HG03439 (cell line): Measurements from ENCODE around the gene KLHL33.
"Not testable (repeated sequence)": the region's sequence is repeated elsewhere in the genome, so short reads cannot be mapped to it uniquely, and the experiment has no call there.

Experiments used
- ATAC-seq: cut with Tn5 transposase; IDR thresholded peaks from one replicate; pipeline ENCODE4 v1.9.1; 2021; ENCODE audit warnings: mild to moderate bottlenecking, moderate library complexity; ENCODE audit not compliant: unreplicated experiment

Gene KLHL33

DNA sequence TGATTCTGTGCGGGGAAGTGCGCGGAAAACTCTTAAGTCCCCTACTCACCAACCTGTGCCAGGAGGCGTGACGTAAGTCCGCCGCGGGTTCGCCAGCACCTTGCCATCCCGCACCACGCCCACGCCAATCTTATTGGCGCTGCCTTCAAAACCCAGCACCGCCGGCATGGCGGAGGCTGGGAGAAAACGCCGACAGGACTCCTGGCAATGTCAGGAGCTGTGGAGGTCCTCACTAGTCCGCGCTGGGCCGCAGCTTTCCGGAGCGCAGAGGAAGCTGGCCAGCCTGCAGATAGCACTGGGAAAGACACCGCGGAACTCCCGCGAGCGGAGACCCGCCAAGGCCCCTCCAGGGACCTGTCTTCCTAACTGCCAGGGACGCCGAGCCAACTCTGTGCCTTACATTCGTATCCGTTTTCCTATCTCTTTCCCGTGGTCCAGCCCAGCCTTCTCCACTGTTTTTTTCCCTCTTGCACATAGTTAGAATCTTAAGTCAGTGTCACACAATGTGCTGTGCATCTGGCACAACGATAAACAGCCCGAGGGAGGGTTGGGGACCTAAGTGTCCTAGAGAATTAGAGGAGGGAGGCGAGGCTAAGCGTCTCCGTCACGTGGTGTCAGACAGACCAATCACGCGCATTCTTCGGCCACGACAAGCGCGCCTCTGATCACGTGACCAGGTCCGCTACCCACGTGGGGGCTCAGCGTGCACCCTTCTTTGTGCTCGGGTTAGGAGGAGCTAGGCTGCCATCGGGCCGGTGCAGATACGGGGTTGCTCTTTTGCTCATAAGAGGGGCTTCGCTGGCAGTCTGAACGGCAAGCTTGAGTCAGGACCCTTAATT is 18.8 kb upstream of the KLHL33 start, which contains the start of the genes APEX1 and OSGEP:
Gene APEX1 (plus strand): TSS at position 711 of the 839 bp plus-strand sequence. CDS start 420 bp downstream, outside the sequence.
Gene OSGEP (minus strand): TSS at position 297 of the 839 bp plus-strand sequence. CDS start 129 bp downstream, at position 168.
- ATAC-seq: peak; percentile 88

DNA sequence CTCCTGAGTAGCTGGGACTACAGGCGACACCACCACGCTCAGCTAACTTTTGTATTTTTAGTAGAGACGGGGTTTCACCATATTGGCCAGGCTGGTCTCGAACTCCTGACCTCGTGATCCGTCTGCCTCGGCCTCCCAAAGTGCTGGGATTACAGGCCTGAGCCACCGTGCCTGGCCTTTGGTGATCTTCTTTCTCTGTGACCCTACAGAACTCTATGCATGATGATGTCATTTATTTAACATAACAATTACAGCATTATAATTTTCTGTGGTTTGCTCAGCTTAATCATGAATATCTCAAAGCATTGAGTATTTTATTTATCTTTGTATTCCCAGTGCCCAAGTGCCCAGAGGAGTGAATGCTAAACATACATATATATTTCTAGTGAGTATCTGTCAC is 16.9 kb upstream of the KLHL33 start:
- ATAC-seq: not testable (repeated sequence)

DNA sequence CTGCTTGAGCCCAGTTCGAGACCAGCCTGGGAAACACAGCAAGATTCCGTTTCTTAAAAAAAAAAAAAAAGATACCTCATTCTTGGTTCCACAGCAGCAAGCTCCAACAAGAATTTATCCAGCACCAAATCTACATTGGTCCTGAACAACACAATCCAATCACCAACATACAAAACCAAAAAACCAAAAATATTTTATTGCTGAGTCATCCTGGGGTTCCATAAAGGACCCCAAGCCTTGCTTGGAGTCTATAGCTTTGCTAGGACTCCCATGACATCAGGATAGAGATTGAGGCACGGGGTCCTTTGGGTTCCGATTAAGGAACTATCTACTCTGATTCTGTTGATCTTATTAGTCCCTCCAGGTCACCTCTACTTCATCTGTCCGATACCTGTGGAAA is 10.9 kb upstream of the KLHL33 start:
- ATAC-seq: no peak

DNA sequence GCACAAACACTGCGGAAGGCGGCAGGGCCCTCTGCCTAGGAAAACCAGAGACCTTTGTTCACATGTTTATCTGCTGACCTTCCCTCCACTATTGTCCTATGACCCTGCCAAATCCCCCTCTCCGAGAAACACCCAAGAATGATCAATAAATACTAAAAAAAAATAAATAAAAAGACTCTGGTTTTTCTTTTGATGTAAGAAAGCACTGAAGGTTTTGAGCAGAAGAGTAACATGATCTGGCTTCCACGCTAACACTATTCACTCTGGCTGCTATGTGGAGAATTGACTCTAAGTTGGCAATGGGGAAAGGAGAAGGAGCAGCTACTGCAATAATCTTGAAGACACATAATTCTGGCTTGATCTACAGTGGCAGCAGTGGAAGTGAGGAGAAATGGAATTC is 7.7 kb upstream of the KLHL33 start:
- ATAC-seq: not testable (repeated sequence)

DNA sequence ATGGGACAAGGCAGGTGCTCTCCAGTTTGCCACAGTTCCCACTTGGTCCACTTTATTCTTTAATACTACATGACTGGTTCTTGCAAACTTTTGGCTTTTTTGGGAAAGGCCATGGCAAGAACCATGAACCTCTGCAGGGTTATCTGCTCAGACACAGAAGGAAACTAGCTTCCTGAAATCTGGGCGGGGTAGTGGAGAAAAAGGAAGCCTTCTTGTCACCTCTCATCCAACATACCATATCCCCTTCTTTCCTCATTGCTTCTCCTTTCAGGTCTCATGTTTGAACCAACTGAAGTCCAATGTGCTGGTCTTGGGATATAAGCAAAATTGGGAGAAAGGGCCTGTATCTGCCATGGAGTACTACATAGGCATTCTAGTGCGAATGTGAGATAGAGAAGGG is 5.5 kb upstream of the KLHL33 start:
- no peak for ATAC-seq

DNA sequence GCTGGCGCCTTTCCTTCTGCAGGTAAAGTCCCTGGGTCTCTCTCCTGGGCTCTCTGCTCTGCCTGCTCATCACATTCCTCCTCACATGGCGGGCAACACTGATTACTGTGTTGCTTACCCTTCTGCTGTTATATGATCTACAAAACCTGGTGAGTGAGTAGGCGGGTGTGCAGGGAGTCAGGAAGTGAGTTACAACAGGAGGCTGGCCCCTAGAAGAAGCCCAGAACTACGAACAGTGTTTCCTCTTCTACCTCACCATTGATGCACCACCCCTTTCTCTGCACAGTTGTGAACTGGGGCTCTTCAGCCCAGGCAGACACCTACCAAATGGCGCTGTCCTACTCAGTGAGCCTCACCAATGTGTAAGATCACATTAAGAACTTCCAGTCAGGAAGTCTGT is 4.9 kb upstream of the KLHL33 start:
- ATAC-seq: no peak

DNA sequence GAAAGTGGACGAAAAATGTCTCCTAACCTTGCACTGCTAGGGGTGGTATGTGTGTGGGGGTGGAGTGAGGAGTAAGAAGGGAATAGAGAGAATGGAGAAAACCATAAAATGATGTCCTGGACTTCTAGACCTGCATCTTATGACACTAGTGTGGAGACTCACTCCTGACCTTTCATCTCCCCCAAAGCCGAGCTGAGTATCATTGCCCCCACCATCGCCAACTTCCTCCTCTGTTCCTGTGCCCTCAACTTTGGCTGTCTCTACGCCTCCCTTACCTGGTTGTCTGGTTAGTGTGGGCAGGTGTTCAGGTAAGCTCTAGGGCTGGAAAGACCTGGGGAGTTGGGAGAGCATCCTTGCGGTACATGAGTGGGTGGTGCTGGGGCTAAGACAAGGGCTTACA is 4.5 kb upstream of the KLHL33 start:
- ATAC-seq: no peak

DNA sequence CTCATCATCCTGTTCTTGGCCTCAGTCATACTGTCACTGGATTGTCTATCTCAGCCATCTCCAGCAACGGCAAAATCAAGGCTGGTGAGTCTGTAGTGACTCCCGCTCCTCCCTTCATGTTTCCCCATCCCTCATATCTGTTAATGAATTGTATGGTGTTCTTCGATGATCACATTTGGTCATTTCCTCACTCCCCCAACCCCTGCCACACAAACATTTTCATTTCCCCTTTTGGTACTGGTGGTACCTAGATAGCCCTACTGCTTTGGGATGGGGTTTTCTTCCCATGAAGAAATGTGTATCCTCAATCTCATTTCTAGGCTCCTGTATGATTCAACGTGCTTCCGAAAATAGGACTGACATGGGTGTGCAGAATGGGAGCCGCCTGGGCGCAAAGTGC is 2.7 kb upstream of the KLHL33 start:
- ATAC-seq: no peak

DNA sequence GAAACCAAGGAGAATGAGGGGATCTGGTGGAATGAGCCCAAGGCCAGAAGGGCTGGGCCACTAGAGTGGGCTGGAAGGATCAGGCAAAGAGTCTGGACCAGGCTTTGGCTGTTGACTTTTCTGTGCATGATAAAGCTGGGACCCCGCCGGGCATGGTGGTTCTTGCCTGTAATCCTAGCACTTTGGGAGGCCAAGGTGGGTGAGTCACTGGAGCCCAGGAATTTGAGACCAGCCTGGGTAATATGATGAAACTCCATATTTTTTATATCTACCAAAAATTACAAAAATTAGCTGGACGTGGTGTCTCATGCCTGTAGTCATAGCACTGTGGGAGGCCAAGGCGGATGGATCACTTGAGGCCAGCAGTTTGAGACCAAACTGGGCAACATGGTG is 393 bp upstream of the KLHL33 start:
- no peak for ATAC-seq

DNA sequence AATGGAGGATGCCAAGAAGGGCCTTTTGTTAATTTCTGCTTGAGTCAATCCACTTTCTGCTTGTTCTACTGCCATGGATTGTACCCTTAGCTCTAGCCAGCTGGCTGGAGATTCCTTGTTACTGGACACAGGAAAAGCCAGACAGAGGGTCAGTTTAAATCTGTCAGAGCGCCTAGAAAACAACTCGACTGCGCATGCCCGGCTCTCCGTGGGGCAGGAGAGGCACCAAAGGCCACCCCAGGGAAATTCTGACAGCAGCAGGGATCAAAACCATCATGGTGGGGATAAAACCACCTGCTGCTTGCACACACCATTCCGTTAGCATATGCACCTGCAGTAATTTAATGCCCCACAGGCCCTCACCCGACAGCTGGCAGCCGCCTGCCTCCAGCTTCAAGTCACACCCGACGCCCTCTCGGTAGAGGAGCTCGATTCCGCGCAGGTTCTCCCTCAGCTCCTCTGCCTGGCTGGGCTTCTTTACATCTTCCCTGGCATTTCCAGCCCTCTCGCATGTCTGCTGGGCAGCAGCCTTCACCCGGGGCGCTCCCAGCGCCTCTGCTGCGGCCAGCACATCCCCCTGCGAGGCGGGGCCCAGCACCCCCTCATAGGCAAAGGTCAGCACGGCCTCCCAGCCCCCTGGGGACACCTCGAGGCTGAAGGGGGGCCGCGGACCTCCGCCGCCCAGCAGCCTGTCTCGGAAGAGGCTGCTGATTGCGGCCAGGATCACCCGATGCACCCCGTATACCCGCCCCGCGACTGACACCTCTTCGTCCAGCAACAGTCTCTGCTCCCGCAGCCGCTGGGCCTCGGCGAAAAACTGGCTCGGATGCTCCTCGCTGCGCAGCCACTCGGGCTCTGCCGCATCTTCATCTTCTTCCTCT is 1.0 kb downstream of the KLHL33 start:
- no peak for ATAC-seq

DNA sequence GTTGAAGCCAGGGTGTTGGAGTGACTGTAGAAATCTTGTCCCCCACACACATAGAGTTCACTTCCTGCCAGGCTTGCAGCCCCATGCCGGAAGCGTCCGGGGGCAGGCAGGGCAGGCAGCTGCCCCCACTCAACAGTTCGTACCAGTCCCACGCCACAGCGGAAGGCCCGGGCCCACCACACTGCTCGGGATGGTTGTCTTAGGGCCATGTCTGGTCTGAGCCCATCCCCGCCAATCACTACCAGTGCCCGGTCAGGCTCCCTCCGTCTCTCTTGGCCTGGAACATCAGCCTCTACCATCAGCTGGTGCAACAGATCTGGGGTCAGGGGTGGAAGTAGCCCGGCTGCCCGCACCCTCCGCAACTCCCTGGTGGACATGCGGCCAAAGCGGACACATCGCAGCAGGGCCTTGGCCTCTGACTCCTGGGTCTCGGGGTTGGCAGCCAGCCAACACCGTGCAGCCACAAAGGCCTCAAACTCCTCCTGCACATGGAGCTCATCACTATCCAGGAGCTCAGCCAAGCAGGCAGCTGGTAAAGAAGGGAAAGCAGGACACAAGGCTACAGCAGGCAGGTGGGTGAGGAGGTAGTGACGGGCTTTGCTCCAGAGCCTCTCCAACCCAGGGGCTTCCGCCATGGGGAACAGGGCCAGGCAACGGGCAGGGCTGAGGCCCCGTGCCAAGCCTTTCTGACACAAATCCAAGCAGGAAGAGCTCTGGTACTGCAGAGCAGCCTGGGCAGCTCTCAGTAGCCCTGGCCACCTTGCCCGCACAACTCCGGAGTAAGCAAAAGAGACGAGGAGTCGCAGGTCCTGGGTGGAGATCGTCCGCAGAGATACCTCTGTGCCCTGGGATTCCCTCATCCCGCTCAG is 5.9 kb downstream of the KLHL33 start:
- no peak for ATAC-seq

DNA sequence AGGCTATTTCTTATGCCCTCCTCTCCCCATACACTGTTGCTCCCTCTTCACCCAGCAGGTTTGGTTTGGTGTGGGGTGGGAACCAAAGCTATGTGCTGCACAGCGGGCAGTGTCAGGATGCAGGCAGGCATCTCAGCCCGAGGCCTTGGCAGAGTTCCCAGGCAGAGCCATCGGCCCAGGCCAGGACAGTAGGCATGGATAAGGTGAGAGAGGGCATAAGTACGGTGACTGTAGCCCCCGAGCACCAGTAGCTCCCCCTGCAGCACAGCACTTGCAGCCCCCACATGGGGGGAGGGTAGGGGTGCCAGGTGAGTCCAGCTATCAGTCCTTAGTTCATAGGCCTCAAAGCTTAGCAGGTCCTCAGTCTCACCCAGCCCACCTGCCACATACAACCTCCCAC is 7.2 kb downstream of the KLHL33 start:
- ATAC-seq: no peak

DNA sequence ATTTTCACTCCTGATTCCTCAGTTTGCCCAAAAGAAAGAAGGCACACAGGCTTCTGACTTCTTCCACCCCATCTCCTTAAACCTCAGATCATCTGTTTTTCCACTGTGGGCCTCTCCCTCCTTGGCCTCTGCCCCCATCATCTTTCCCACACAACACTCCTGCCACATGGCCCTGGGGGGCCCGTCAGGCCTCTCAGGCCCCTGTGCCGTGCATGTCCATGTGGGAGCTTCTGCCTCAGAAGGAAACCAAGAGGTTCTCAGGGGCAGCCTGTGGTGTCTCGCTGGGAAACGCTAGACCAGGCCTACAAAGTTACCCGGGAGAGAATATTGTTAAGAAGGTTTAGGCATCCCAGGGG is 8.0 kb downstream of the KLHL33 start:
- ATAC-seq: peak; percentile 28

DNA sequence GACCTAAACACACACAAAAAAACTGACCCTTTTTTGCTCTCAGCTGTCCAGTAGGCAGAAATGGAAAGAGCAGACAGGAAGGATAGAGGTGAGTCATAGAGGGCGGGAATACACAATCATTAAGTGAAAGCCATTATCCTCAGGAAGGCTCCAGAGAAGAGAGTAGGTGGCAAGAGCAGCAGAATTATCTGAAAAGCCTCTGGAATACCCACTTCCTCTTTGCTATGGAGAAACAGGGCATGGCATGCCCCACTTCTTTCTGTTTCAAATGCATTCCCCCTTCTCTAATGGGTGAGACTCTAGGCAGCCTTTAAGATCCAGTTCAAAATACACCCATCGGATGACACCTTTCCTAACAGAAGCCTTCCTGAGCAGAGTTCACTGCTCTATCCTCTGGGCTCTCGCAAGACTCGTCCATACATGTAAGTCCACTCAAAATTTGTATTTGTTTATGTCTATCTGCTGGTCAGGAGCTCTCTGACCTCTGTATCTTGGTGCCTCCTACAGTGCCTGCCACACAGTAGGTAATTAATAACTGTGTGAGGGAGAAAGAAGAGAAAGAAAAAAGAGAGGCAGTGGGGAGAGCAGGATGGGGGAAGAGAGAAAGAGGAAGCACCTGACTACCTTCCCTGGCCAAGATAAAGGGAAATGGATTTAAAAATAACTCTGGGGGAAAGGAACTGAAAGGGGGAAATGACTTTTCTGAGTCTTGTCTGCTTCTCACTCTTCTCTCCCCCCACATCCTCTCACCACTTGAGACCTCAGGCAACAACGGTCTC is 8.5 kb downstream of the KLHL33 start:
- peak; percentile 53 for ATAC-seq

DNA sequence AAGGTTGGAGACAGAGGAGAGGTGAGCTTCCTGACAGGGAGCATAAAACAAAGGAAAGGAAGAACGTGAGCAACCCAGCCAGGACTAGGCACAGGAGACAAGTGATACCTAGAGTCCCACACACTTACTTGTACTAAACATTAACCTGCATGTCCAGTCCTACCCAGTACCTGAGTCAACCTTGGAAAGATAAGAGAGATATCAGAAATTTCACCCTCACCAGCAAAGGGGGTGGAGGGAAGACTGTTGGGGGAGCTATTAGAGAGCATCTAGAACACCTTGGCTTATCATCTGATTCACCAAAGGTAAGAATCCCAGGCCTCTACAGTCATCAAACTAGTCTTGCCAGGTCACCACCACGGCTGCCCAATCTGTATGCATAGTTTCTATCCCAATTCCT is 11.1 kb downstream of the KLHL33 start:
- no peak for ATAC-seq

DNA sequence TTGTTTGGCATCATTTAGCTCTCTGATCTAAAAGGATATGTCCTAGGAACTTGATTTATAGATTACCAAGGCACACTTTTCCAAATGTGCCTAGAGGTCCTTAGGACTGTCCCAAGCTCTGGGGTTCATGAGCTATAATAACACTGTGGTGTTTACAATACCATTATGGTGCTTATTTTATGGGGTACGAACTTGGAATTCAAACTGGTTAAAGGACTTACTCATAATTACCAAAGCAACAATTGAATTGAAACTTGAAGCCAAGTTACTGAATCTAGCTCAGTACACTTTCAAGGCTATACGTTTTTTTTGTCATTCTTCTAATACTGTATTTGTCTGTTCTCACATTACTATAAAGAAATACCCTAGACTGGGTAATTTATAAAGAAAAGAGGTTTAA is 13.1 kb downstream of the KLHL33 start:
- no peak for ATAC-seq

DNA sequence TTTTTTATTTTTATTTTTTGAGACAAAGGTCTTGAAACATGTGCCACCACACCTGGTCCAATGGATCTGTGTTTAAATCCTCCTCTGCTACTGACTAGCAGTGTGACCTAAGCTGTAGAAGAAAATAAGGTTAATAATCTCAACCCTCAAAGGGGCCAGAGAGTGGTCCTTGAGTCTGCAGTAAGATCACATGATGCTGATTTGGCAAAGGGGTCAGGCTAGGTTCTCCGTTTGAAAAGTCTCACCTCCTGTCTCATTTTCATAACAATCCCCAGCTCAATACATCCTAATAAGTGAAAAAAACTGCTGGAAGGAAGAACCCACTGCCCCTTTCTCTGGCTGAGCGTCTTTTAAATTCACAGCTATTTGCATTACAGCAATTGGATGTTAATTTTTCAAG is 14.7 kb downstream of the KLHL33 start:
- ATAC-seq: no peak

DNA sequence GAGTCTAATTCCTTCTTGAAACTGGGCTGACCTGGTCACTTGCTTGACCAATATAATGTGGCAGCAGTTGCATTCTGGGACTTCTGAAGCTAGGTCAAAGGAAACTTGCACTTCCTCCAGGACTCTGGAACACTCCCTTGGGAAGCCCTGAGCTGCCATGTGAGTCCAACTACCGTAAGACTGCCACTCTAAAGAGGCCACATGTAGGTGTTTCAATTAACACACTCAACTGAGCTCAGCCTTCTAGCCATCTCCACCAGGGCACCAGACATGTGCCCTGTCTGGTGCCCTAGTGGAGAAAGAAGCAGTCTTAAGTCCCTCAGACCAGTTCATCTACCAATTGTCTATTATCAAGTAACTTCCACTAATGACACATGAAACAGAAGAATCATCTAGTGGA is 16.5 kb downstream of the KLHL33 start:
- no peak for ATAC-seq

DNA sequence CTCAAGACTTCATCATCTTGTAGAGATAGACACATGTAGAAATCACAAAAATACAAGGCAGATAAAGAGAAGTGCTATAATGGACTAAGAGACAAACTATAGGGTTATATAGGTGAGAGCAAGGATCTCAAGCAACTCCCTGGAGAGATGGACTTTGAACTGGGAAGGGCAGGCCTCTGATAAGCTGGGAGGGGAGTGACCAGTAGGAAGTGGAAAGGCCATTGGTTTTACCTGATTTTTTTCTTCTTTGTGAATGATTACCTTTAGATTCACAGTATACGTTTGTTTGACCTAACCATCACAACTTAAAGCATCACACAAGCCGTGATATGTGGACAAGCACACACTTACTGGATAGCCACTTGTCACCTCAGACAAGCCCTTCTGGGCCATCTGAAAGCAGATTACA is 17.5 kb downstream of the KLHL33 start:
- ATAC-seq: no peak
